Measurements from ENCODE around the gene OSBPL6. TPM values are rescaled to one million over a fixed set of nuclear protein-coding genes. Genes with fewer than 3 reads are reported as not detected.

Gene OSBPL6
- total and polyA plus RNA-seq, 7 donors = 0.23 to 3.2 (median 1.5) TPM

- DNase-seq = no peak
- Histone ChIP-seq H3K36me3 (no peaks in the 10 kb centered on the region), H3K9me3 (no peaks in the 10 kb centered on the region), H3K27ac (no peak overlapping the region), H3K27me3 (no peaks in the 10 kb centered on the region), H3K4me3 (no peak overlapping the region), H3K4me1 (peaks cover 0 to 4% (median 0%) of the 10 kb centered on the region in 4 donors)
- TF ChIP-seq POLR2A (IDR thresholded peaks at IDR 0.05) (no peak), CTCF (IDR thresholded peaks at IDR 0.05) (no peak), EP300 (IDR thresholded peaks at IDR 0.05) (no peak), POLR2AphosphoS5 (IDR thresholded peaks at IDR 0.05) (no peak)
- intact Hi-C loops (cut with DNase I) = no loop called here
- 74 to 82% methylated on average over 3 of the region's 3 CpGs for WGBS, 2 donors
These were observed 101.6 kb downstream of the OSBPL6 start for GRCh38 chr2:178295906-178296305.

- intact Hi-C loops (cut with DNase I) = no loop called here
- H3K4me1 ChIP-seq = peaks cover 0 to 4% (median 0%) of the 10 kb centered on the region in 4 donors
- H3K9me3 ChIP-seq = no peaks in the 10 kb centered on the region
- no peak for DNase-seq
- TF ChIP-seq POLR2AphosphoS5 (IDR thresholded peaks at IDR 0.05) (no peak), CTCF (IDR thresholded peaks at IDR 0.05) (no peak), EP300 (IDR thresholded peaks at IDR 0.05) (no peak)
- 89 to 90% methylated on average over 5 of the region's 5 CpGs for WGBS, 2 donors
- no peaks in the 10 kb centered on the region for H3K36me3 ChIP-seq
- no peak overlapping the region for H3K27ac ChIP-seq
- no peak overlapping the region for H3K4me3 ChIP-seq
- no peaks in the 10 kb centered on the region for H3K27me3 ChIP-seq
These were observed 102.2 kb downstream of the OSBPL6 start for GRCh38 chr2:178296394-178297090.

GRCh38 chr2:178297091-178297411, 102.7 kb downstream of the OSBPL6 start:
- TF ChIP-seq POLR2A (IDR thresholded peaks at IDR 0.05) (no peak), POLR2AphosphoS5 (IDR thresholded peaks at IDR 0.05) (no peak), CTCF (IDR thresholded peaks at IDR 0.05) (no peak), EP300 (IDR thresholded peaks at IDR 0.05) (no peak)
- Histone ChIP-seq H3K36me3 (no peaks in the 10 kb centered on the region), H3K27me3 (no peaks in the 10 kb centered on the region), H3K4me3 (no peak overlapping the region), H3K9me3 (no peaks in the 10 kb centered on the region), H3K27ac (no peak overlapping the region), H3K4me1 (peaks cover 0 to 4% (median 0%) of the 10 kb centered on the region in 4 donors)
- 90% methylated on average over 1 of the region's 1 CpG for WGBS, 2 donors
- intact Hi-C loops (cut with DNase I) = no loop called here
- no peak for DNase-seq

GRCh38 chr2:178298785-178299212, 104.5 kb downstream of the OSBPL6 start:
- intact Hi-C loops (cut with DNase I) = no loop called here
- Histone ChIP-seq H3K27me3 (no peaks in the 10 kb centered on the region), H3K9me3 (no peaks in the 10 kb centered on the region), H3K36me3 (no peaks in the 10 kb centered on the region), H3K4me3 (no peak overlapping the region), H3K4me1 (peaks cover 0 to 4% (median 0%) of the 10 kb centered on the region in 4 donors), H3K27ac (peak overlapping the region in 1 of 4 donors; percentile 53)
- no peak for DNase-seq
- TF ChIP-seq POLR2A (IDR thresholded peaks at IDR 0.05) (no peak), CTCF (IDR thresholded peaks at IDR 0.05) (no peak), EP300 (IDR thresholded peaks at IDR 0.05) (no peak), POLR2AphosphoS5 (IDR thresholded peaks at IDR 0.05) (no peak)

Data from sigmoid colon (tissue), 7 donors.